GM12878 (cell line): ENCODE measurements around the gene ZNF775. TPM values are rescaled to one million over a fixed set of nuclear protein-coding genes. Genes with fewer than 3 reads are reported as not detected.

Experiments
- ATAC-seq: fragments of 200-7000 bp; cut with Tn5 transposase; 3 replicates; pipeline ENCODE4 v1.9.1; 2020; ENCODE audit warnings: mild to moderate bottlenecking, moderate library complexity
- BruUV-seq: library from RNA; stranded (reverse); fragments of 400-500 nt; replicated peaks from 2 replicates; lab custom pipeline; 2021; lab: Mats Ljungman, UMichigan
- CTCF ChIA-PET: fragments of 300-600 bp; sonication (Branson Sonifier 250); formaldehyde crosslinking; extraction: SDS; loops from one replicate; lab custom pipeline; 2021; ENCODE audit warnings: inconsistent platforms; lab: Yijun Ruan, JAX
- POLR2A ChIA-PET: fragments of 350-600 bp; formaldehyde crosslinking; extraction: SDS; loops from one replicate; lab custom pipeline; 2021; ENCODE audit warnings: inconsistent platforms; lab: Charles Lee
- RAD21 ChIA-PET: fragments of 300-600 bp; sonication (Branson Sonifier 250); formaldehyde crosslinking; loops from one replicate; lab custom pipeline; 2023; ENCODE audit warnings: antibody characterized with exemption; ENCODE audit not compliant: unreplicated experiment; lab: Charles Lee
- SMC1A ChIA-PET: fragments of 300-600 bp; sonication (Branson Sonifier 250); formaldehyde crosslinking; loops from one replicate; lab custom pipeline; 2023; ENCODE audit not compliant: unreplicated experiment, uncharacterized antibody; lab: Charles Lee
- DNase-seq: peaks from one replicate; pipeline ENCODE4 v3.0.0-alpha.2; 2011; ENCODE audit warnings: low read depth, low spot score
- FAIRE-seq: peaks from 3 replicates; lab custom pipeline; 2011; peaks lifted over from hg19 to GRCh38; lab: Jason Lieb, UNC
- H2AFZ ChIP-seq: 2 replicates; pipeline ENCODE4 v1.6.0; 2011; ENCODE audit warnings: low read depth, low read length, control low read depth; ENCODE audit not compliant: control insufficient read depth
- H3K27ac ChIP-seq: 2 replicates; pipeline ENCODE4 v1.5.1; 2011; ENCODE audit warnings: control low read depth; ENCODE audit not compliant: control insufficient read depth, insufficient read depth
- H3K27me3 ChIP-seq, 2 experiments: replicated peaks in 1 of 2; 2 replicates each; pipeline versions ENCODE4 v1.6.0 to v1.6.1; 2011; ENCODE audit warnings: low read length in 1 of 2; ENCODE audit not compliant: control insufficient read depth in 2 of 2, insufficient read depth in 2 of 2
- H3K36me3 ChIP-seq, 2 experiments: 2 replicates each; pipeline ENCODE4 v1.5.1; 2011; ENCODE audit warnings: low read length in 1 of 2; ENCODE audit not compliant: control insufficient read depth in 2 of 2, insufficient read depth in 2 of 2
- H3K4me1 ChIP-seq: 2 replicates; pipeline ENCODE4 v1.6.1; 2011; ENCODE audit warnings: mild to moderate bottlenecking, low read length, moderate library complexity, mixed read lengths; ENCODE audit not compliant: control insufficient read depth, insufficient read depth
- H3K4me2 ChIP-seq: 2 replicates; pipeline ENCODE4 v1.6.0; 2011; ENCODE audit warnings: control low read depth; ENCODE audit not compliant: control insufficient read depth, insufficient read depth
- H3K4me3 ChIP-seq: fragments of 200-600 bp; sonication (generic); 2 replicates; pipeline ENCODE4 v1.5.1; 2016
- H3K79me2 ChIP-seq: 2 replicates; pipeline ENCODE4 v1.6.0; 2011; ENCODE audit warnings: low read length; ENCODE audit not compliant: control insufficient read depth, insufficient read depth
- H3K9ac ChIP-seq: 2 replicates; pipeline ENCODE4 v1.8.0; 2011; ENCODE audit warnings: low read length, control low read depth, mixed read lengths; ENCODE audit not compliant: control insufficient read depth, insufficient read depth
- H3K9me3 ChIP-seq: replicated peaks from 3 replicates; pipeline ENCODE4 v1.5.1; 2011; ENCODE audit warnings: mild to moderate bottlenecking, low read length; ENCODE audit not compliant: control insufficient read depth, insufficient read depth
- H4K20me1 ChIP-seq: 2 replicates; pipeline ENCODE4 v1.6.0; 2011; ENCODE audit not compliant: control insufficient read depth, insufficient read depth
- BACH1 ChIP-seq: fragments of 450-650 bp; IDR thresholded peaks from 2 replicates; pipeline ENCODE4 v1.6.1; 2017; ENCODE audit warnings: mild to moderate bottlenecking, borderline replicate concordance
- POLR2AphosphoS5 ChIP-seq: IDR thresholded peaks from 2 replicates; pipeline ENCODE4 v1.6.1; 2011; ENCODE audit warnings: mild to moderate bottlenecking, low read length, inconsistent platforms
- RELB ChIP-seq: fragments of 450-650 bp; IDR thresholded peaks from 2 replicates; pipeline ENCODE4 v1.6.1; 2017; ENCODE audit warnings: low read depth, mild to moderate bottlenecking, moderate library complexity
- WGBS: methylation state at CpG from one replicate; pipeline ENCODE4 v1.1.6; 2016; ENCODE audit warnings: low lambda C conversion rate; ENCODE audit not compliant: insufficient replicate concordance, insufficient coverage; ENCODE audit errors: missing lambda C conversion rate; 5-methylcytosine and 5-hydroxymethylcytosine counted together
- in situ Hi-C: fragments of 300-500 bp; cut with MboI; formaldehyde crosslinking; loops from 9 replicates; pipeline ENCODE4 v1.14.3; 2018; ENCODE audit warnings: mixed read lengths
- intact Hi-C: fragments of 100-400 bp; cut with micrococcal nuclease; formaldehyde crosslinking; loops from one replicate; pipeline ENCODE4 v1.14.2; 2022; ENCODE audit not compliant: unreplicated experiment
- polyA plus RNA-seq, 11 experiments: library from polyadenylated mRNA; depleted of rRNA in 4 of 11; unstranded in 6 of 11; stranded (reverse) in 5 of 11; fragments of >200 nt; fragmentation: Nextera tagmentation in 4 of 11; fragmentation: Illumina TruSeq in 1 of 11; extraction: Ambion mirVana in 4 of 11; extraction: Trizol in 1 of 11; gene quantifications; 1 replicate in 1 of 11; 2 replicates in 10 of 11; pipeline versions ENCODE4 v1.2.1 to v1.2.3, GENCODE V29; 2011 to 2016; ENCODE audit warnings: inconsistent platforms in 2 of 11, missing spikeins in 2 of 11, low read depth in 1 of 11
- total RNA-seq, 4 experiments: library from RNA; depleted of rRNA in 3 of 4; stranded (reverse); fragments of >200 nt in 3 of 4; fragmentation: Illumina TruSeq in 1 of 4; extraction: Trizol in 1 of 4; gene quantifications; 2 replicates each; pipeline versions ENCODE4 v1.2.1 to v1.2.3, GENCODE V29; 2013 to 2021

Gene ZNF775
- total and polyA plus RNA-seq, 10 of the 15 experiments (the other 5 are each of a cell fraction or from before 2014, with no cell fraction given), result 0.05 to 14.3 (median 2.1) TPM

- Histone ChIP-seq H3K4me1 (peaks cover 30% of the 10 kb centered on the region), H3K4me2 (peak overlapping the region; percentile 99), H3K9me3 (no peaks in the 10 kb centered on the region), H3K36me3 (peaks cover 17 to 20% of the 10 kb centered on the region in 2 experiments), H3K27me3 (no peaks in the 10 kb centered on the region), H3K27ac (peak overlapping the region; percentile 97), H3K79me2 (peaks cover 67% of the 10 kb centered on the region), H3K9ac (peak overlapping the region; percentile 99), H4K20me1 (no peaks in the 10 kb centered on the region; the same call in 1 of the 2 replicates), H3K4me3 (peak overlapping the region; percentile 96), H2AFZ (no peak overlapping the region)
- ChIA-PET SMC1A (interaction anchor here (0.7 to 5.6 kb wide), 12 partner anchors 8 to 508 kb away, joined by 3 to 41 read pairs (median 8); a partner anchor contains a TSS), CTCF (interaction anchor here (0.9 to 7.7 kb wide), 9 partner anchors 8 to 84 kb away, joined by 3 to 70 read pairs (median 8); a partner anchor contains a TSS), POLR2A (interaction anchor here (0.6 to 4.9 kb wide), 13 partner anchors 8 to 63 kb away, joined by 3 to 46 read pairs (median 6); partner anchors contain the start of genes ACTR3C and LRRC61), RAD21 (interaction anchor here (0.6 to 5.3 kb wide), 15 partner anchors 8 to 417 kb away, joined by 3 to 45 read pairs (median 6); a partner anchor contains a TSS)
- in situ Hi-C loops (no loop called here), intact Hi-C loops (loop anchor here (1.0 to 2.0 kb wide), 2 partner anchors 35 to 47 kb away; partner anchors contain the start of genes ACTR3C and LRRC61)
- DNase-seq (no peak), ATAC-seq (no peak), FAIRE-seq (no peak)
- BruUV-seq, result TSS peak; percentile 53
- TF ChIP-seq RELB (0 out of 2 replicates have a peak, but pooled peaks have one; percentile 1), POLR2AphosphoS5 (peak; percentile 11; the same call in 1 of the 2 replicates), BACH1 (no peak)
- 45% methylated on average over 23 of the region's 23 CpGs for WGBS
Measured at GRCh38 chr7:150369748-150370501, 9.2 kb upstream of the ZNF775 start.
